NCI-H774 (cell line): ENCODE data around the gene PLXNC1.

Experiments used
- DNase-seq: peaks from one replicate; lab custom pipeline; 2025; lab: John Stamatoyannopoulos, UW

The PLXNC1 gene

GRCh38 chr12:94180558-94181296, 32.4 kb downstream of the PLXNC1 start:
- DNase-seq: no peak

GRCh38 chr12:94182986-94183707, 34.8 kb downstream of the PLXNC1 start:
- DNase-seq: no peak

DNA sequence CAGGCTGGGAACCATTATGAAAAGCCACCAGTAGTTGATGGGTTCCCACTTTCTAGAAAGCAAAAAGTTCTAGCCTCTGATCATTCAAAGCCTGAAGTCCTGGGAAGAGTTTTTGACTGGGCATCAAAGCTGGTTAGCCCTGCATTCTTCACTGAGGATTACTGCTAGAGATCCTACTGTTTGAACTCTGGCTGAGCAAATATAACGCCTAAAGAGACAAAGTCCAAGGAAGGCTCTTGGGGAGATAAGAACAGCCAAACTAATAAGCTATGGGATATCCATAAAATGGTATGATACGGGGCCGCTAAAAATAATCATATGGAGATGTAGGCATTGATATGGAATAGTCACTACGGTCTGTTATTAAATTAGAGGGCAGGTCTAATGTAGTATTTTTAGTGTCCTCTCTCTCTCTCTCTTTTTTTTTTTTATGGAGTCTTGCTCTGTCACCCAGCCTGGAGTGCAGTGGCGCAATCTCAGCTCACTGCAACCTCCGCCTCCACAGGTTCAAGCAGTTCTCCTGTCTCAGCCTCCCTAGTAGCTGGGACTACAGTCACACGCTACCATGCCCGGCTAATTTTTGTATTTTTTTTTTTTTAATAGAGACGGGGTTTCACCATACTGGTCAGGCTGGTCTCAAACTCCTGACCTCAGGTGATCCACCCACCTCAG, 35.5 kb downstream of the PLXNC1 start:
- no peak for DNase-seq

DNA sequence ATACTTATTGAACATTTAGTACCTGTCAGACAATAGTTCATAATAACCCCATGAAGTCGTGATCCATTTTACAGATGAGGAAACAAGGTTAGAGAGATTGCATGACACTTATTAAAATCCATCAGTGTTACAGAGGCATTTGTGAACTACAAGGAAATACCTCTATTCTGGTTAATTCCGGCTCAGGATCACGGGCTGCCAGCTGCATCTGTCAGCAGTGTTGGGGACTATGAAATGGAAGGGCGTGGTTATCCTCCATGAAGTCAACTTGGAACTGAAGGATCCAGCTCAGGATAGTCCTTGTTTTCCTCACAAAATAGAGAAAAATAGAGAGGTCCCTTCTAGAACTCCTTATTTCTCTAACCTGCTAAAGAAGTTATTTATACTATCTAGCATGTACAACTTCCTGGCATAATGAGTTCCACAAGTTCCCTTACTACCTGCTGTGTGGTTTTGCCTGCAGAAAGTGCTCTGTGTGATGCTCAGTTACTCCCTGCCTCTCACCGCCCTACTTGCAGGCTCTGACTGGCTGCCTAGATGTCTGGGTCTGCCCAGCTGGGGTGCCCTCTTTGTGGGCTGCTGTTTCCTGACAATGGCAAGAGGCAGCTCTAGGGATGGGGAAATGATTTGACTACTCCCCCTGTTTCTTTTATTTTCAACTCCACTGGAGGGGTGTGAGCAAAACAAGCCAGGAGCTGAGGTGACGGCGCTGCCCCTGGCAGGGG, 36.8 kb downstream of the PLXNC1 start:
- DNase-seq: no peak

GRCh38 chr12:94185801-94186200, 37.4 kb downstream of the PLXNC1 start:
- DNase-seq: no peak

- DNase-seq: no peak
Measured at GRCh38 chr12:94186278-94187241, 38.2 kb downstream of the PLXNC1 start.

- DNase-seq: no peak
Measured at GRCh38 chr12:94187361-94187760, 39.0 kb downstream of the PLXNC1 start.

GRCh38 chr12:94190623-94191022, 42.2 kb downstream of the PLXNC1 start:
- no peak for DNase-seq

- no peak for DNase-seq
Measured at GRCh38 chr12:94191023-94191422, 42.6 kb downstream of the PLXNC1 start.

GRCh38 chr12:94191811-94192210, 43.4 kb downstream of the PLXNC1 start:
- no peak for DNase-seq

GRCh38 chr12:94192506-94192905, 44.1 kb downstream of the PLXNC1 start:
- DNase-seq: no peak

DNA sequence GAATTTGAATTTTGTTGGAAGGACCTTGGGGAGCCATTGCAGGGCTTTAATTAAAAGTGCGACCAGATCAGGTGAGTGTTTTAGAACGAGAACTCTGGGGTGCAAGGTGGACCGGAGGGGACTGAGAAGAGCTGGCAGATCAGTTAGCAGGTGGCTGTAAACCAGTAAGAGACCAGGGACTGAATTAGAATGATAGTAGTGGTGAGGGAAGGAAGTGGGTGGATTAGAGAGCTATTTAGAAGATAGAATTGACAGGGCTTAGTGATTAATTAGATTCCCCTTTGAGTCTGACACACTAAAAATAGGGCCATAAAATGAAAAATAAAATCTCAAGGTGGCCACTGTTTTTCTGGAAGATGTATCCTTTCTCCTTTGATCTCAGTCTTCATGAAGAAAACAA, 44.8 kb downstream of the PLXNC1 start:
- no peak for DNase-seq

DNA sequence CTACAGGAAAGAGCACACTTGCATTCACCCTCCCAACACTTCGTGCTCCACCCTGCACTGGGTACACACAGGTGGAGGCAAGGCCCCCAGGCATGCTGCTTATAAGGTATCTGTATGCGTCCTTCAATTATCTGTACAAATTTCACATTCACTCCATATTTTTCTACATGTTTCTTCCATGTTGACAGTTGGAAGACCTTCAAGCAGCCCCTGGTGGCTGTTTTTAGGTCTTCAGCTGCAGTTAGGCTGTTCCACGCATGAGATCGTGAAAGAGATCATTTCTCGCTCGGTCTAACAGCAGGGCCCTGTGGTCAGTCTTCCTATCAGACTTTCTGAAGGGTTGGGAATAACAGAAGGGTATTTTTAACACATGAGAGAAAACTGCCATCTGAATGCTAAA, 47.1 kb downstream of the PLXNC1 start:
- no peak for DNase-seq

DNA sequence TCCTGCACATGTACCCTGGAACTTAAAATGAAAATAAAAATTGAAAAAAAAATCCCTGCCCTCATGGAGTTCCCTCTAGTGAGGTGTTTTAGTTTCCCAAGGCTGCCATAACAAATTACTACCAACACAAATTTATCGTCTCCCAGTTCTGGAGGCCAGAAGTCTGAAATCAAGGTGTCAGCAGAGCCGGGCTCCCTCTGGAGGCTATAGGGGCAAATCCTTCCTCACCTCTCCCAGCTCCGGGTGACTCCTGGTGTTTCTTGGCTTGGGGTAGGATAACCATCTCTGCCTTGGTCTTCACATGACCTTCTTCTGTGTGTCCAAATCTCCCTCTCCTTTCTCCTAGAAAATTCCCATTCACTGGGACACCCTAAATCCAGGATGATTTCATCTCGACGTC, 50.1 kb downstream of the PLXNC1 start:
- DNase-seq: no peak

GRCh38 chr12:94198872-94199271, 50.5 kb downstream of the PLXNC1 start:
- DNase-seq: no peak

GRCh38 chr12:94200069-94200468, 51.7 kb downstream of the PLXNC1 start:
- DNase-seq: no peak

DNA sequence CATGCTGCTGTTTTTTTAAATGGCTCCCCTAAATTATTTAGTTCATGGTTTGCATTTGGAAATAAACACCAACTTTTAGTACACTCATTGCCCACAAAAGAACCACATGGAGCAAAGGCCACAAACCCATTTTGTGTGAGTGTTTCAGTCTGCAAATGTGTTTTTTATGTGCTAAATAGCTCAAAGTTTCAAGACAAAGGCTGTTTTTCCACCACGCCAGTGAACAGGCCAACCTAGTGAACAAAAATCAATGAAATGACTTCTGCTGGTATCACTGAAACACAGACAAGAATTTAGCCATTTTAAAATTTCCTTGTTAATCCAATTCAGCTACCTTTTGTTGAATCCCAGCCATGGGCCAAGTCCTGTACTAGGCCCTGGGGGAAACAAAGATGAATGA, 52.3 kb downstream of the PLXNC1 start:
- DNase-seq: no peak

GRCh38 chr12:94202245-94203180, 54.1 kb downstream of the PLXNC1 start:
- no peak for DNase-seq

DNA sequence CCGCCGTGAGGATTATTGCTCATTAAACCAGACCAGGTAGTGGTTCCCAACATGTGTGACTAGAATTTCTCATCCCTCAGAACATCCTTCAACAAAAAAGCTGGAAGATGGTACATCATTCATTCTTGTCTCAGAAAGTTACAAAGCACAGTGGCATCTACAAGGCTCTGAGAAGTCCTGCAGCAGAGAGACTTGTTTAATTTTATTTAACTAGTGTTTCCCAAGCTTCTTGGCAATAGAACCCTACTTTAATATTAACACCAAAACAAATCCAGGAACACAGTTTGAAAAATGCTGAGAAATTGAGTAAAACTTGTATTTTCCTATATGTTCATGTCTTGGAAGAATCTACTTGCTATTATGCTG, 54.8 kb downstream of the PLXNC1 start:
- no peak for DNase-seq

GRCh38 chr12:94203796-94204195, 55.4 kb downstream of the PLXNC1 start:
- no peak for DNase-seq
